Effector memory CD4-positive, alpha-beta T cell (primary cell): ENCODE data around the gene CCDC148.
"Not testable (repeated sequence)": the region's sequence is repeated elsewhere in the genome, so short reads cannot be mapped to it uniquely, and the experiment has no call there.

Experiments used
- DNase-seq, 3 donors: peaks; one replicate each; pipeline ENCODE4 v3.0.0-alpha.2; 2020
- H3K27ac ChIP-seq: 2 replicates; pipeline ENCODE4 v1.7.0; 2013; ENCODE audit warnings: mild to moderate bottlenecking, low read length, moderate library complexity; ENCODE audit not compliant: insufficient read depth, poor library complexity, severe bottlenecking
- H3K27me3 ChIP-seq: replicated peaks from 2 replicates; pipeline ENCODE4 v1.7.0; 2013; ENCODE audit warnings: mild to moderate bottlenecking, low read length; ENCODE audit not compliant: insufficient read depth, control insufficient read depth, poor library complexity, severe bottlenecking
- H3K36me3 ChIP-seq: 2 replicates; pipeline ENCODE4 v1.7.0; 2013; ENCODE audit warnings: mild to moderate bottlenecking, low read length, moderate library complexity; ENCODE audit not compliant: control insufficient read depth, insufficient read depth
- H3K4me1 ChIP-seq: 2 replicates; pipeline ENCODE4 v1.7.0; 2013; ENCODE audit warnings: low read length, mild to moderate bottlenecking; ENCODE audit not compliant: control insufficient read depth, insufficient read depth, poor library complexity, severe bottlenecking
- H3K4me3 ChIP-seq: 2 replicates; pipeline ENCODE4 v1.7.0; 2013; ENCODE audit warnings: low read length, low read depth, mild to moderate bottlenecking; ENCODE audit not compliant: insufficient read depth, poor library complexity, severe bottlenecking
- H3K9me3 ChIP-seq: 2 replicates; pipeline ENCODE4 v1.7.0; 2013; ENCODE audit warnings: mild to moderate bottlenecking, low read length, moderate library complexity; ENCODE audit not compliant: control insufficient read depth

The CCDC148 gene

GRCh38 chr2:158240975-158241374 is 215.6 kb downstream of the CCDC148 start:
- DNase-seq, result no peak
- no peaks in the 10 kb centered on the region for H3K4me1 ChIP-seq
- H3K36me3 ChIP-seq, result no peaks in the 10 kb centered on the region
- H3K9me3 ChIP-seq, result no peaks in the 10 kb centered on the region
- H3K27ac ChIP-seq, result no peak overlapping the region
- no peaks in the 10 kb centered on the region for H3K27me3 ChIP-seq
- no peak overlapping the region for H3K4me3 ChIP-seq

GRCh38 chr2:158239271-158239670 is 217.3 kb downstream of the CCDC148 start:
- Histone ChIP-seq H3K27ac (no peak overlapping the region), H3K4me1 (no peaks in the 10 kb centered on the region), H3K9me3 (no peaks in the 10 kb centered on the region), H3K36me3 (no peaks in the 10 kb centered on the region), H3K27me3 (no peaks in the 10 kb centered on the region), H3K4me3 (no peak overlapping the region)
- no peak for DNase-seq

- no peaks in the 10 kb centered on the region for H3K9me3 ChIP-seq
- H3K27me3 ChIP-seq, result no peaks in the 10 kb centered on the region
- DNase-seq, result no peak
- no peak overlapping the region for H3K27ac ChIP-seq
- no peaks in the 10 kb centered on the region for H3K36me3 ChIP-seq
- no peaks in the 10 kb centered on the region for H3K4me1 ChIP-seq
- H3K4me3 ChIP-seq, result no peak overlapping the region
Measured at GRCh38 chr2:158234497-158234896, 222.1 kb downstream of the CCDC148 start.

GRCh38 chr2:158232476-158232875 is 224.1 kb downstream of the CCDC148 start:
- no peak overlapping the region for H3K4me3 ChIP-seq
- no peaks in the 10 kb centered on the region for H3K9me3 ChIP-seq
- H3K27ac ChIP-seq, result no peak overlapping the region
- no peak for DNase-seq
- no peaks in the 10 kb centered on the region for H3K27me3 ChIP-seq
- no peaks in the 10 kb centered on the region for H3K36me3 ChIP-seq
- no peaks in the 10 kb centered on the region for H3K4me1 ChIP-seq

GRCh38 chr2:158228943-158229508 is 227.5 kb downstream of the CCDC148 start:
- Histone ChIP-seq H3K4me3 (no peak overlapping the region), H3K9me3 (no peaks in the 10 kb centered on the region), H3K27ac (no peak overlapping the region), H3K36me3 (no peaks in the 10 kb centered on the region), H3K4me1 (no peaks in the 10 kb centered on the region), H3K27me3 (no peaks in the 10 kb centered on the region)
- DNase-seq, result no peak

GRCh38 chr2:158223066-158223465 is 233.5 kb downstream of the CCDC148 start:
- not testable (repeated sequence) for H3K36me3 ChIP-seq, H3K4me3 ChIP-seq, H3K27me3 ChIP-seq, H3K4me1 ChIP-seq, H3K27ac ChIP-seq, DNase-seq, H3K9me3 ChIP-seq

- H3K27me3 ChIP-seq, result no peaks in the 10 kb centered on the region
- no peaks in the 10 kb centered on the region for H3K36me3 ChIP-seq
- H3K4me3 ChIP-seq, result no peak overlapping the region
- H3K27ac ChIP-seq, result no peak overlapping the region
- H3K4me1 ChIP-seq, result no peaks in the 10 kb centered on the region
- no peaks in the 10 kb centered on the region for H3K9me3 ChIP-seq
- no peak for DNase-seq
Measured at GRCh38 chr2:158221063-158222020, 235.2 kb downstream of the CCDC148 start.

- Histone ChIP-seq H3K36me3 (no peaks in the 10 kb centered on the region), H3K4me3 (no peak overlapping the region), H3K4me1 (no peaks in the 10 kb centered on the region), H3K27me3 (no peaks in the 10 kb centered on the region), H3K27ac (no peak overlapping the region), H3K9me3 (no peaks in the 10 kb centered on the region)
- DNase-seq, result no peak
Measured at GRCh38 chr2:158217593-158217992, 239.0 kb downstream of the CCDC148 start.

- Histone ChIP-seq H3K27ac (no peak overlapping the region), H3K4me3 (no peak overlapping the region), H3K36me3 (no peaks in the 10 kb centered on the region), H3K4me1 (no peaks in the 10 kb centered on the region), H3K9me3 (no peaks in the 10 kb centered on the region), H3K27me3 (no peaks in the 10 kb centered on the region)
- DNase-seq, result no peak
Measured at GRCh38 chr2:158214431-158214830, 242.1 kb downstream of the CCDC148 start.

GRCh38 chr2:158213773-158214172 is 242.8 kb downstream of the CCDC148 start:
- Histone ChIP-seq H3K27me3 (no peaks in the 10 kb centered on the region), H3K27ac (no peak overlapping the region), H3K36me3 (no peaks in the 10 kb centered on the region), H3K9me3 (no peaks in the 10 kb centered on the region), H3K4me3 (no peak overlapping the region), H3K4me1 (no peaks in the 10 kb centered on the region)
- no peak for DNase-seq
